ENCODE measurements around the gene IL36B. TPM values are rescaled to one million over a fixed set of nuclear protein-coding genes. Genes with fewer than 3 reads are reported as not detected.

The IL36B gene
- total RNA-seq, 1 donor from 2014 or later = not detected

DNA sequence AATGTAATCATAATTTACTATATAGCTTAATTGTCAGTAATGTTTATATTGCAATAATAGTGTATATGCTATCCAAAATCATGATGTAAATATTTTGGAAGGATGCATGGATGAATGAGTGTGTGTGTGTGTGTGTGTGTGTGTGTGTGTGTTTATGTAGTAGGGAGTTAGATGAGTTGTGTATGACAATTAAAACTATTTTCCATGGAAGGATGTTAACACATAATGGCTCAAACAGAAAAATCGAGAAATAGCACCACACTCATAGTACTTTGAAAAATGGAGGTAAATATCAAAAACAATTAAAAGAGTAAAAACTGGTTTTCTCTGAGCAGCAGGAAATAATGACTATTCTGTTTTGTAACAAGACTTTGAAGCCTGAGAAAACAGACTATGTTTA is 55.5 kb downstream of the IL36B start:
- Mint-ChIP-seq H3K4me1 (no peaks in the 10 kb centered on the region), H3K4me3 (no peak overlapping the region), H3K36me3 (ENCODE audit: low read depth) (peaks cover 11% of the 10 kb centered on the region), H3K9me3 (peaks cover 24% of the 10 kb centered on the region), H3K27me3 (ENCODE audit: low read depth) (peaks cover 33% of the 10 kb centered on the region), H3K27ac (ENCODE audit: unreplicated experiment) (no peak overlapping the region)
- TF ChIP-seq, protein P1, sequence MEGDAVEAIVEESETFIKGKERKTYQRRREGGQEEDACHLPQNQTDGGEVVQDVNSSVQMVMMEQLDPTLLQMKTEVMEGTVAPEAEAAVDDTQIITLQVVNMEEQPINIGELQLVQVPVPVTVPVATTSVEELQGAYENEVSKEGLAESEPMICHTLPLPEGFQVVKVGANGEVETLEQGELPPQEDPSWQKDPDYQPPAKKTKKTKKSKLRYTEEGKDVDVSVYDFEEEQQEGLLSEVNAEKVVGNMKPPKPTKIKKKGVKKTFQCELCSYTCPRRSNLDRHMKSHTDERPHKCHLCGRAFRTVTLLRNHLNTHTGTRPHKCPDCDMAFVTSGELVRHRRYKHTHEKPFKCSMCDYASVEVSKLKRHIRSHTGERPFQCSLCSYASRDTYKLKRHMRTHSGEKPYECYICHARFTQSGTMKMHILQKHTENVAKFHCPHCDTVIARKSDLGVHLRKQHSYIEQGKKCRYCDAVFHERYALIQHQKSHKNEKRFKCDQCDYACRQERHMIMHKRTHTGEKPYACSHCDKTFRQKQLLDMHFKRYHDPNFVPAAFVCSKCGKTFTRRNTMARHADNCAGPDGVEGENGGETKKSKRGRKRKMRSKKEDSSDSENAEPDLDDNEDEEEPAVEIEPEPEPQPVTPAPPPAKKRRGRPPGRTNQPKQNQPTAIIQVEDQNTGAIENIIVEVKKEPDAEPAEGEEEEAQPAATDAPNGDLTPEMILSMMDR (conservative IDR thresholded peaks at IDR 0.05) = no peak
- no peak for DNase-seq (ENCODE audit: low read depth, low spot score)

DNA sequence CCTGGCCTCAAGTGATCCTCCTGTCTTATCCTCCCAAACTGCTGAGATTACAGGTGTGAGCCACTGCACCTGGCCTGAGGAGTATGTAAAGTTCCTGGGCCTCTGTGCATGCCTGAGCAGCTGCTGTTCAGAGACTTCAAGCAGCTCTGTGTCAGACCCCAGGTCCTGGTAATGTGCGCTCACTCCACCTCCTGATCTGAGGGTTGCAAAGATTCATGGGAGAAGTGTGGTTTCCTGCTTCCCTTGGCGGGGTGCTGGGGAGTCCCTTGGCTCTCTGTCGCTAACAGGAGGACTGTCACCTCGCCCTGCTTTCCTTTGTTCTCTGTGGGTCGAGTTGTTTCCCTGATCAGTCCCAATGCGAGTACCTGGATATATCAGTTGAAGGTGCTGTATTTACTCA is 56.0 kb downstream of the IL36B start:
- Mint-ChIP-seq H3K9me3 (peaks cover 21% of the 10 kb centered on the region), H3K36me3 (ENCODE audit: low read depth) (peaks cover 11% of the 10 kb centered on the region), H3K27ac (ENCODE audit: unreplicated experiment) (no peak overlapping the region), H3K4me1 (no peaks in the 10 kb centered on the region), H3K27me3 (ENCODE audit: low read depth) (peaks cover 35% of the 10 kb centered on the region), H3K4me3 (no peak overlapping the region)
- TF ChIP-seq, protein P1 (conservative IDR thresholded peaks at IDR 0.05) = no peak
- no peak for DNase-seq (ENCODE audit: low read depth, low spot score)

DNA sequence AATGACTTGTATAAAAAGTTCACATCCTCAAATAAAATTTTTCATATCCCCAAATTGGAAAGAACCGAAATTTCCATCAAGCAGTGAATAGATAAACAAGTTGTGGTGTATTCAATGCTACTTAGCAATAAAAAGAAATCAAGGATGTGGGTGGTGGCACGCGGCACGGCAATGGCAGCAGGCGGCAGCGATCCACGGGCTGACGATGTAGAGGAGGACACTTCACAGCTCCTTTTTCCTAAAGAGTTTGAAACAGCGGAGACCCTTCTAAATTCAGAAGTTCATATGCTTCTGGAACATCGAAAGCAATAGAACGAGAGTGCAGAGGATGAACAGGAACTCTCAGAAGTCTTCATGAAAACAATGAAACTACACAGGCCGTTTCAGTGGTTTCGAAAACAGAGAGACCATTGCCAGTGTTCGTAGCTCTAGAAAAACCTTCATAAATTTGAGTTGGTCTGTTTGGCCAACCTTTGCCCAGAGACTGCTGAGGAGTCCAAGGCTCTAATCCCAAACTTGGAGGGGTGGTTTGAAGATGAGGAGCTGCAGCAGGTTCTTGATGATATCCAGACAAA is 57.2 kb downstream of the IL36B start:
- H3K27ac Mint-ChIP-seq (ENCODE audit: unreplicated experiment) = no peak overlapping the region
- peaks cover 34% of the 10 kb centered on the region for H3K27me3 Mint-ChIP-seq (ENCODE audit: low read depth)
- TF ChIP-seq, protein P1 (conservative IDR thresholded peaks at IDR 0.05) = no peak
- H3K4me1 Mint-ChIP-seq = no peaks in the 10 kb centered on the region
- no peak for DNase-seq (ENCODE audit: low read depth, low spot score)
- H3K36me3 Mint-ChIP-seq (ENCODE audit: low read depth) = peaks cover 6% of the 10 kb centered on the region
- peaks cover 14% of the 10 kb centered on the region for H3K9me3 Mint-ChIP-seq
- H3K4me3 Mint-ChIP-seq = no peak overlapping the region

DNA sequence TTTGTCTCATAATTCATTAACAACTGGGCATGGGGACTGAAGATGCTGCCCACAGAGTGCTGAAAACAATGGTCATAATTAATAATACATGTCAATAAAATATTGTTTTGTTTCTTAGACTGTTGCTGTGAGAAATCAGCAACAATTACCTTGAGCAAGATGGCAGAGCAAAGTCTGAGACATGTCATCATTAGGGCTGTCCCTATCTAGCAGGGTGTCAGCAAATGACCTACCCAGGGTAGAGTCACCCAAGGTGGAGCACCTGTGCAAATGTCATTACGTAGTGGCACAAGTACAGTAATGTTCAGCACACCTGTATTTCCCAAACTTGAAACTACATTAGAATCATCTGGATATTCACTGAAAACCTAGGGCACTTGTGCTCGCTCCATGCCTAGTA is 58.0 kb downstream of the IL36B start:
- H3K4me3 Mint-ChIP-seq = no peak overlapping the region
- H3K9me3 Mint-ChIP-seq = peaks cover 14% of the 10 kb centered on the region
- no peaks in the 10 kb centered on the region for H3K4me1 Mint-ChIP-seq
- TF ChIP-seq, protein P1 (conservative IDR thresholded peaks at IDR 0.05) = no peak
- no peak overlapping the region for H3K27ac Mint-ChIP-seq (ENCODE audit: unreplicated experiment)
- no peak for DNase-seq (ENCODE audit: low read depth, low spot score)
- H3K27me3 Mint-ChIP-seq (ENCODE audit: low read depth) = peaks cover 37% of the 10 kb centered on the region
- H3K36me3 Mint-ChIP-seq (ENCODE audit: low read depth) = peaks cover 3% of the 10 kb centered on the region

DNA sequence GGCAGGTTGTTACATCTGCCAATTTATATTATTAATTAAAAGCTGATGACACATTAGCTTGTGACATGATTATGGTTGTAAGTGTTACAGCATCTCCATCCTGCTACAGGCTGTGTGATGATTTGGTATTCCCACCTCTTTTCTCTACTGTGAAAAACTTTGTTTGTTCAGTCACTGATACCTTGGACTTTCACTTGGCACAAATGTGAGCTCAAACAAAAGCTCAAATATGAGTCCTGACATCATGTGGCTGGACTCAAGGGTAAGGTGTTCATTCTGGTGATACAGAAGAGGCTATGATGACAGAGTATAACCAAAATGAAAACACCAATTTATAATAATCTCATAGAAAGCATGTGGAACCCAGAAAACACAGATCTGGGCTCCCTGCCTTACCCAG is 58.8 kb downstream of the IL36B start:
- Mint-ChIP-seq H3K27ac (ENCODE audit: unreplicated experiment) (no peak overlapping the region), H3K4me3 (no peak overlapping the region), H3K36me3 (ENCODE audit: low read depth) (peaks cover 3% of the 10 kb centered on the region), H3K4me1 (no peaks in the 10 kb centered on the region), H3K27me3 (ENCODE audit: low read depth) (peaks cover 37% of the 10 kb centered on the region), H3K9me3 (peaks cover 12% of the 10 kb centered on the region)
- DNase-seq (ENCODE audit: low read depth, low spot score) = no peak
- TF ChIP-seq, protein P1 (conservative IDR thresholded peaks at IDR 0.05) = no peak

Measured in neural crest cell (in vitro differentiated cells).